Measurements from ENCODE around the gene KRT10.

Gene KRT10

DNA sequence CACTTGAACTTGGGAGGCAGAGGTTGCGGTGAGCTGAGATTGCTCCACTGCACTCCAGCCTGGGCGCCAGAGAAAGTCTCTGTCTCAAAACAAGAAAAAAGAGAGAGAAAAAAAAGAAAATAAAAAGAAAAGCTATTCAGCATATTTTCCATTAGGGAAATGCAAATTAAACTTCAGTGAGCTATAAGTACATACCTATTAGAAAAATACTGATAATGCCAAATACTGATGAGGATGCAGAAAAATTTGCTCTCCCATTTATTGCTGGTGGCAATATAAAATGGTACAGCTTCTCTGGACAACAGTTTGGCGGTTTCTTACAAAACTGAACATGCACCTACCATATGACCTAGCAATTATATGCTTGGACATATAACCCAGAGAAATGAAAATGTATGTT lies 9.8 kb downstream of the KRT10 start:
- H3K36me3 ChIP-seq (ENCODE audit: insufficient read depth, low read length), result peaks cover 11% of the 10 kb centered on the region
- H3K27me3 ChIP-seq (ENCODE audit: insufficient read depth, low read length), result peaks cover 6% of the 10 kb centered on the region
- H2AFZ ChIP-seq (ENCODE audit: low read depth, low read length), result no peak overlapping the region
- H3K4me1 ChIP-seq (ENCODE audit: insufficient read depth, low read length), result no peaks in the 10 kb centered on the region
- H3K9me3 ChIP-seq (ENCODE audit: low read length), result no peaks in the 10 kb centered on the region
- H3K4me3 ChIP-seq (ENCODE audit: low read length), result no peak overlapping the region

DNA sequence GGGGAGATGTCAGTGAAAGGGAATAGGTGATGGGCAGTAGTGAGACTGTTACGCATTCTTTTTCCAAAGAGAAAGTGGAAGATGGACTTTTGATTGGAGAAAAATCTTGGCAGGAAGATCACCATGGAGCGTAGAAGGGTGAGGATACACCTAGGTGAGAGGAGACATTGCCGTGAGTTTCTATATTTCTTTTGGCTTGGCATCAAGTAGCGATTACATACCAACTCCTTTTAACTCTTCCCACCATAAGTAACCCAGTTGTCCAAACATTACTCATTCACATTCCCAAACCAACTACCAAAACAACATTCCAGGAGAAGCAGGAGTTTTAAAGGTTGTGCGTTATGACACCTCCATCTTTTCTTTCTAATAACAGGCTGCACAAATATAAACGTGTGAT lies 11.9 kb downstream of the KRT10 start:
- Histone ChIP-seq H3K9me3 (ENCODE audit: low read length) (no peaks in the 10 kb centered on the region), H3K4me3 (ENCODE audit: low read length) (no peak overlapping the region), H3K4me1 (ENCODE audit: insufficient read depth, low read length) (no peaks in the 10 kb centered on the region), H3K27me3 (ENCODE audit: insufficient read depth, low read length) (peaks cover 23% of the 10 kb centered on the region), H2AFZ (ENCODE audit: low read depth, low read length) (no peak overlapping the region), H3K36me3 (ENCODE audit: insufficient read depth, low read length) (no peaks in the 10 kb centered on the region)

DNA sequence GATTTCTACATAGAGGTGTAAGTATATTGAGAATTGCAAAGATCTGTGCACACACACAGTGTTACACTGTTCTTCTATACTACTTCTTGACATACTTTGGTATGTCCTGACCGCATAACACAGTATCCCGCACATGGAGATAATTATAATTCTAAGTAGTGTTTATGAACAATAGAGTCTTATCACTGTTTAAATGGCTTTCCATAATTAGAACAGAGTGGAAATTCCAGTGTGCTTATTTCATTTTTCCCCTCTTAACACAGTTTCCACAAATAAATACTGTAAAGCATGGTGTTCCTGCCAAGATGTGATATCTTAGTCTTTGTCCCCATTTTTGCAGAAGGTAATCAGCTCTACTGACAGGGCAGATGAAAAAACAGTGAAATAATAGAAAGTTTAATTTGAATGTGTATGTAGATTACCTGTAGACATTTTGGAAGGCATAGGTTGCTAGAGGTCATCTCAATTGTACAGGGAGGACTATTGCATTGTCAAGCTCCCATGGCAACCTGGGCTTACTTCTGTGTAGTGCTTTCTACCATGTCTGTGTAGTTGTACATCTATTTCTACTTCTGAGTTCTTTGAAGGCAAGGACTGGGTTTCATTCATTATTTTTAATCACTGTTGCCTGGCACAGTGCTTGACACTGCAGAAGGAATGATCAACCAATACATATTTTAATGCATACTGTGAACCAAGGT lies 12.5 kb downstream of the KRT10 start:
- Histone ChIP-seq H2AFZ (ENCODE audit: low read depth, low read length) (no peak overlapping the region), H3K4me1 (ENCODE audit: insufficient read depth, low read length) (no peaks in the 10 kb centered on the region), H3K27me3 (ENCODE audit: insufficient read depth, low read length) (peaks cover 28% of the 10 kb centered on the region), H3K4me3 (ENCODE audit: low read length) (no peak overlapping the region), H3K9me3 (ENCODE audit: low read length) (no peaks in the 10 kb centered on the region), H3K36me3 (ENCODE audit: insufficient read depth, low read length) (no peaks in the 10 kb centered on the region)

DNA sequence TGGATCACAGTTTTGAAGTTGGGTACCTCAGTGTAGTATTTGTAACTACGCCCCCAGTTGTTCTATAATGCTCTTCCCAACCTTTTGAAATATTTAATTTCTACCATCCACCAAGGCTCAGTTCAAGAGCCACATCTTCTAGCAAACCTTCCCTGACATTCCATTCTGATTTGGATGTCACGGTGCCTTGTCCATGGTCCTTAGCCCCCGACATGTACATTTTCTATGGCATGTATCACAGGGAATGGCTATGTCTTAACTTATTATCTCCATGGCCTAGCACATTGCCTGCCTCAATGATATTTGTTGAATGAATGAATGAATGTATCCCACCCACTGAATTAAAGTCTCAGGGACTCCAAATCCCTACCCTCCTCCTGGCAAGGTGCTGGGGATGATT lies 16.3 kb downstream of the KRT10 start:
- H2AFZ ChIP-seq (ENCODE audit: low read depth, low read length), result no peak overlapping the region
- no peaks in the 10 kb centered on the region for H3K4me1 ChIP-seq (ENCODE audit: insufficient read depth, low read length)
- peaks cover 33% of the 10 kb centered on the region for H3K27me3 ChIP-seq (ENCODE audit: insufficient read depth, low read length)
- no peak overlapping the region for H3K4me3 ChIP-seq (ENCODE audit: low read length)
- no peaks in the 10 kb centered on the region for H3K9me3 ChIP-seq (ENCODE audit: low read length)
- no peaks in the 10 kb centered on the region for H3K36me3 ChIP-seq (ENCODE audit: insufficient read depth, low read length)

DNA sequence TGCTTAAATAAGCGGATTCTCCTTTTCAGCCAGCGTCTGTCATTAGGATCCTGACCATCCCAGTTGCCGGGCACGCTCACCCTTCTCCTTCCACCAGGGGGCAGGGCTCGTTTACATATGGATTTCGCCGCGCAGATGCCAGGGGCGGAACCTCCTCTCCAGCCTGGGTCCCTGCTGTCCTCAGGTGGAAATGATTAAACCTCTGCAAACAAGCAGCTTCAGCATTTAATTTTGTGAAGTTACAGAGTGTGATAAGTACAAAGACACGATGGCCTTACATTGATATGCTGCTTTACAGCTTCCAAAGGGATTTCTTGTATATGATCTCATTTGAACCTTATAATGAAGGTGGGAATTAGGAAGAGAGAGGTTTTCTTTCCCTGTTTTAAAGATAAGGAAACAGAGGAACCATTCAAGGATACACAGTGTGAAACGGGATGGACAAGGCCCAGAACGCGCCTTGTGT lies 18.8 kb downstream of the KRT10 start:
- H3K36me3 ChIP-seq (ENCODE audit: insufficient read depth, low read length), result no peaks in the 10 kb centered on the region
- H2AFZ ChIP-seq (ENCODE audit: low read depth, low read length), result no peak overlapping the region
- H3K4me3 ChIP-seq (ENCODE audit: low read length), result no peak overlapping the region
- no peaks in the 10 kb centered on the region for H3K9me3 ChIP-seq (ENCODE audit: low read length)
- no peaks in the 10 kb centered on the region for H3K4me1 ChIP-seq (ENCODE audit: insufficient read depth, low read length)
- peaks cover 37% of the 10 kb centered on the region for H3K27me3 ChIP-seq (ENCODE audit: insufficient read depth, low read length)

DNA sequence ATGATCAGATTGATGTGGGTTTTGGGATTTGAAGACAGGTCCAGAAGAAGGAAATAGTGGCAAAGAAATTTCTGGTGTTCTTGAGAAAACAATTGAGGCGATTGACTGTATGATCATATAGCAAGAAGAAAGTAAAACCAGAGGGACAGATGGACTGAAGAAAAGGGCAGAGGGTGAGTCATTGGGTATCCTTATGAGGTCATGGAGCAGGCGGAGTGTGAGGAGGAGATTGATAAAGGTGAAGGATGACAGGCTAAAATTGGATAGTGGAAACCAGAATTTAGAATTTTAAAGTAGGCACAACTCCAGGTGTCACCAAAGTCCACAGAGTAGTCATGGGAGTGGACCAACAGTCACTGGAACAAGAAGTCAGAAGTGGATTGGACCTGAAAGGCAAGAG lies 21.3 kb downstream of the KRT10 start:
- H3K27me3 ChIP-seq (ENCODE audit: insufficient read depth, low read length), result peaks cover 37% of the 10 kb centered on the region
- no peaks in the 10 kb centered on the region for H3K4me1 ChIP-seq (ENCODE audit: insufficient read depth, low read length)
- H3K9me3 ChIP-seq (ENCODE audit: low read length), result no peaks in the 10 kb centered on the region
- H2AFZ ChIP-seq (ENCODE audit: low read depth, low read length), result no peak overlapping the region
- H3K4me3 ChIP-seq (ENCODE audit: low read length), result no peak overlapping the region
- no peaks in the 10 kb centered on the region for H3K36me3 ChIP-seq (ENCODE audit: insufficient read depth, low read length)

DNA sequence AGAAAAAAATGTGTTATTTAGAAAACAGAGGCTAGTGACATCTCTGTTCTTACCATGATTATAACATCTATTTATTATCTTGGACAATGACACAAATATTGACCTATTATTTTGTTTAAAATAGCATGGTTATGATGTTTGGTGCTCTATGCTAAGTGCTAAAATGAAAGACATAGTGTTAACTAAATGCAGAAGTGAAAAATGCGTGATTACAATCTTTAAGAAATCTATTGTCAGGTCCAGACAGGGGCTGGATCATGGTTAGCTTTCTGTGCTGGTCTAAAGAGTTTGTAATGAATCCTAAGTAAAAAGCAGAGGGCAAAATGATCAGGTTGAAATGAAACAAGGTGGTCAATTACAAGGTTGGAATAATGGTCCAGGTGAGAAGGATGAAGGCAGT lies 22.0 kb downstream of the KRT10 start:
- H3K4me3 ChIP-seq (ENCODE audit: low read length), result no peak overlapping the region
- no peaks in the 10 kb centered on the region for H3K4me1 ChIP-seq (ENCODE audit: insufficient read depth, low read length)
- H3K36me3 ChIP-seq (ENCODE audit: insufficient read depth, low read length), result no peaks in the 10 kb centered on the region
- H3K27me3 ChIP-seq (ENCODE audit: insufficient read depth, low read length), result peaks cover 36% of the 10 kb centered on the region
- no peak overlapping the region for H2AFZ ChIP-seq (ENCODE audit: low read depth, low read length)
- no peaks in the 10 kb centered on the region for H3K9me3 ChIP-seq (ENCODE audit: low read length)

DNA sequence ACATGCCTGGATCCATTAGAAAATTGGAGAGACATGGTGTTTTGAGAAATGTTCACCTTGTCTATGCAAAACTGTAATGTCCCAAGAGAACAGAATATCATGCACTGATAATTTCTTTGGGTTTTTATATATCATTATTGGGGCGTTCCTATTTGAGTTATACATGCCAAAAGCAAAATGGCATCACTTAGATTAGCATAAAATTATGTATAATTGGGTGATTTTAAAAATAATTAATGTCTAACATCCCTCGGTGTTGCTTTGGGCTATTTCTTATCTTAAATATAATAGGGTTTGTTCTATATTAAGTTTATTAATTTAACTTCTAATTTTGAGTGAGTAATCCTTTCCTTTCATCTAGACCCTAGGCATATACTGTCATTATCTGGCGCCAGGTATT lies 22.6 kb downstream of the KRT10 start, which contains the start of gene KRT28:
TSS of gene KRT28 (minus strand) at position 101 of the 400 bp plus-strand sequence. CDS start at position 35, 66 bp downstream.
- no peak within 1 kb of the TSS for H2AFZ ChIP-seq (ENCODE audit: low read depth, low read length)
- H3K9me3 ChIP-seq (ENCODE audit: low read length), result no peaks in the 10 kb centered on the region
- no peaks in the 10 kb centered on the region for H3K36me3 ChIP-seq (ENCODE audit: insufficient read depth, low read length)
- H3K4me3 ChIP-seq (ENCODE audit: low read length), result no peak within 1 kb of the TSS
- H3K4me1 ChIP-seq (ENCODE audit: insufficient read depth, low read length), result no peaks in the 10 kb centered on the region
- H3K27me3 ChIP-seq (ENCODE audit: insufficient read depth, low read length), result peaks cover 35% of the 10 kb centered on the region

DNA sequence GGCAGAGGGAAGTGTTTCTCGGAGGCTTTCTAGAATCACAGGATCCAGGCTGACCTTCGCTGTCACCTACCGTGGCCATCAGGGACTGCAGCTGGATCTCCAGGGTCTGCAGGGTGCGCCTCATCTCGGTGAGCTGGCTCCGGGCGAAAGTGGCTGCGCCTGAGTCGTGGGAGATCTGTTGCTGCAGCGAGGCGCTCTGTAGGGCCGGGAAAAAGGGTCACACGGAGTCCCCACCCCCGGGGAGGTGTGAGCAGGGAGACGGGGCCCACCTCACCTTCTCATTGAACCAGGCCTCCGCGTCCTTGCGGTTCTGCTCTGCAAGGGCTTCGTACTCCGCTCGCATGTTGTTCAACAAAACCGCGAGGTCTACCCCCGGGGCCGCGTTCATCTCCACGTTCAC lies 25.6 kb downstream of the KRT10 start:
- H3K27me3 ChIP-seq (ENCODE audit: insufficient read depth, low read length), result peaks cover 47% of the 10 kb centered on the region
- no peak overlapping the region for H2AFZ ChIP-seq (ENCODE audit: low read depth, low read length)
- no peak overlapping the region for H3K4me3 ChIP-seq (ENCODE audit: low read length)
- no peaks in the 10 kb centered on the region for H3K4me1 ChIP-seq (ENCODE audit: insufficient read depth, low read length)
- H3K9me3 ChIP-seq (ENCODE audit: low read length), result no peaks in the 10 kb centered on the region
- no peaks in the 10 kb centered on the region for H3K36me3 ChIP-seq (ENCODE audit: insufficient read depth, low read length)

DNA sequence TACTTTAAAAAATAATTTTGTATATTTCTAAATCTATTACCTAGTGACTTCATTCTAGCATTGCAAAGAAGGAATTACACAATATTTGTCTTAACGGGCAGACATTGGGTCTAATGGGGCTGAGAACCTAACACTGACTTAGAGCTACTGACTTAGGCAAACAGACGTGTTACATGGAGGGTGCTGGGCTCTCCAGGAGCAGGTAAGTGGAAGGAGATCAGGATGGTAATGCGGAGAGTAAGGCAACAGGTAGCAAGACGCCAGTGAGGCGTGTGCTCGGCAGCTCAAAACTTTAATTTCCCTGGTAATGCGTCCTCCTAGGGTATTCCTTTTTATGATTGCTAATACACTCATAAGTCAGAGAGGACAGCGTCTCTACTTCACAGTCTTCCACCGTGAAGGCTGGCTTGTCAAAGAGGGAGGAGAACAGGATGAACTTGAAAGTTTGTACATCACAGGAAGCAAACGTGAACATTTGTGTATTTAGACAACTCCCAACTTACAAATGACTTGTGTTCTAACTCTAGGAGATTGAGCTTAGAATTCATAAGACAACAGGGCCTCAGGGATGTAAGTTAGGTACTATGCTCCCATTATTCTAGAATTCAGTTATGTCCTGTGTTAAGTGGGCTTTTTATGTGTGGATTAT lies 27.3 kb downstream of the KRT10 start:
- Histone ChIP-seq H3K4me1 (ENCODE audit: insufficient read depth, low read length) (no peaks in the 10 kb centered on the region), H3K9me3 (ENCODE audit: low read length) (no peaks in the 10 kb centered on the region), H3K36me3 (ENCODE audit: insufficient read depth, low read length) (no peaks in the 10 kb centered on the region), H2AFZ (ENCODE audit: low read depth, low read length) (no peak overlapping the region), H3K4me3 (ENCODE audit: low read length) (no peak overlapping the region), H3K27me3 (ENCODE audit: insufficient read depth, low read length) (peaks cover 38% of the 10 kb centered on the region)

DNA sequence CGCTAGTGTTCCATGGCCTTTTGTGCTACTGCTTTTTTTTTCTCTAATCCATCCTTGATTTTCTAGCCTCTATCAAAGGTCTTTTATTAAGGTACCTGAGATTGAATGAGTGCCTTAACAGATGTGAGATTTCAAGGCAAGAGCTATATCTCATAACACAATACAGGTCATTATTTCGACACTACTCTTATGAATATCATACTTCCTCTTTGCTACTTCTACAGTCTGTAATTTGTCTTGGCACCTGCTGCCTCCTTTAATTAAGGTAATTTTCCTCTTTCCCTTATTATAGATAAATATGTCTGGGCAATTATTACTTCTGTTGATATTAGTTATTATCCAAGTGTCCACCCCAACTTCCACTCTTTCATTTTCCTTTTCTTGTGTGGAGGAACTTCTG lies 27.9 kb downstream of the KRT10 start:
- Histone ChIP-seq H3K9me3 (ENCODE audit: low read length) (no peaks in the 10 kb centered on the region), H3K4me3 (ENCODE audit: low read length) (no peak overlapping the region), H2AFZ (ENCODE audit: low read depth, low read length) (no peak overlapping the region), H3K4me1 (ENCODE audit: insufficient read depth, low read length) (no peaks in the 10 kb centered on the region), H3K27me3 (ENCODE audit: insufficient read depth, low read length) (peaks cover 38% of the 10 kb centered on the region), H3K36me3 (ENCODE audit: insufficient read depth, low read length) (no peaks in the 10 kb centered on the region)

DNA sequence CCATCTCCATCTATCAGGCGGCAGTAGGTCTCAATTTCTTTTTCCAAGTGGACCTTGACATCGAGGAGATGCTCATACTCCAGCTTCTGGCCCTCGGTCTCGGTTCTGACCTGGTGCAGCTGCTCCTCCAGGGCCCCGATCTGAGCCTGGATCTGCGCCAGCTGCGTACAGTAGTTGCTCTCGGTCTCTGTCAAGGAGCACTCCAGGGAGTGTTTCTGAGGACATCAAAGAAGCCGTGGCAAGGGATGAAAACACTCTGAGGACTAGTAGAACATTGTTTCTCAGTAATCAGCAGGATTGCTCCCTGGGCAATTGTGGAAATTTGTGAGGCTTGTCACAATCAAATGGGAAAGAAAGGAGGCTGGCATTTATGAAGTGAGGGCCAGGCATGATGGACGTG lies 28.6 kb downstream of the KRT10 start:
- Histone ChIP-seq H3K36me3 (ENCODE audit: insufficient read depth, low read length) (no peaks in the 10 kb centered on the region), H3K9me3 (ENCODE audit: low read length) (no peaks in the 10 kb centered on the region), H3K4me3 (ENCODE audit: low read length) (no peak overlapping the region), H2AFZ (ENCODE audit: low read depth, low read length) (no peak overlapping the region), H3K27me3 (ENCODE audit: insufficient read depth, low read length) (peaks cover 40% of the 10 kb centered on the region), H3K4me1 (ENCODE audit: insufficient read depth, low read length) (no peaks in the 10 kb centered on the region)

DNA sequence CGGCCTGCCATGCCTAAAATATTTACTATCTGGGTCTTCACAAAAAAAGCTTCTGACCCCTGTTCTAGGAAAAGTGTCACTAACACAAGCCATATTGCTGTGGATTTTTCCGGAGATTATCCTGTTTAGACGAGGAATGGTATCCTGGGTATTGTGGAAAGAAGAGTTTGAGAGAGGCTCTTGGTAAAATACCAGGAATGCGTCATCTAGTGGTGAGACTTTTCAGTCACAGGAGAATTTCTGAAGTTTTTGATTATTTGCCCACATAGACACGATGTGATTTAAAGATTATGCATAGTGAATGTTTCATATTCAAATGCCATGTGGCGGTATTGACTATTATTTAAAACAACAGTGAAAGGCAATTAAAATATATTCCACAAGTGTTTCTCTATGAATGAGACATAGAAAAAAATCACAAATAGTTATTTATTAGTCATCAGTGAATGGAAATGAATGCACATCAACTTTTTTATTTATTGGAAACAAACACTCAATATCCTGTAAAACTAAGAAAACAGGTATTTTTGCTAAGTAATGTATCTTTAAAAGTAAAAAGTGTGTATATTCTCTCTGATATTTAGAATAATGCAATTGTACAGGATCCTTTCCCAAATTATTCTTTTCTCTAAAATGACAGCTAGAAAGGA lies 30.5 kb downstream of the KRT10 start:
- H2AFZ ChIP-seq (ENCODE audit: low read depth, low read length), result no peak overlapping the region
- H3K36me3 ChIP-seq (ENCODE audit: insufficient read depth, low read length), result no peaks in the 10 kb centered on the region
- no peaks in the 10 kb centered on the region for H3K4me1 ChIP-seq (ENCODE audit: insufficient read depth, low read length)
- peaks cover 40% of the 10 kb centered on the region for H3K27me3 ChIP-seq (ENCODE audit: insufficient read depth, low read length)
- no peak overlapping the region for H3K4me3 ChIP-seq (ENCODE audit: low read length)
- H3K9me3 ChIP-seq (ENCODE audit: low read length), result no peaks in the 10 kb centered on the region
